Measurements from ENCODE around the gene P2RY14. TPM values are rescaled to one million over a fixed set of nuclear protein-coding genes. Genes with fewer than 3 reads are reported as not detected.

Gene P2RY14
- polyA plus RNA-seq, 1 donor (not counting 4 experiments of a cell fraction or from before 2014, with no cell fraction given): not detected

- no peak overlapping the region for H3K9ac ChIP-seq (ENCODE audit: control insufficient read depth, extremely low read depth, insufficient read depth, low read length)
- no peak for TF ChIP-seq EZH2 (IDR thresholded peaks at IDR 0.05; ENCODE audit: low read length)
- no peak for TF ChIP-seq CTCF (optimal IDR thresholded peaks at IDR 0.05 in 1 of 3, IDR thresholded peaks at IDR 0.05 in 1 of 3, conservative IDR thresholded peaks at IDR 0.05 in 1 of 3; ENCODE audit: extremely low read depth in 1 of 3, insufficient read depth in 2 of 3, low read length in 3 of 3)
- H3K36me3 ChIP-seq (ENCODE audit: control insufficient read depth in 2 of 2, extremely low read depth in 1 of 2, insufficient read depth in 2 of 2, low read length in 2 of 2): no peaks in the 10 kb centered on the region
- no peaks in the 10 kb centered on the region for H3K9me3 ChIP-seq (ENCODE audit: control insufficient read depth, low read depth, low read length)
- H4K20me1 ChIP-seq (ENCODE audit: control insufficient read depth, extremely low read depth, insufficient read depth, low read length): no peaks in the 10 kb centered on the region
- no peaks in the 10 kb centered on the region for H3K79me2 ChIP-seq (ENCODE audit: control insufficient read depth, insufficient read depth, low read length)
- FAIRE-seq (no peak), DNase-seq (ENCODE audit: low read depth, low spot score) (no peak)
- dilution Hi-C loops (cut with MboI; ENCODE audit: extremely low pct_ligation_motif_present, low sequenced_read_pairs): no loop called here
- no peak overlapping the region for H3K4me2 ChIP-seq (ENCODE audit: control insufficient read depth, extremely low read depth, insufficient read depth, low read depth, low read length)
- H3K9me1 ChIP-seq (ENCODE audit: control insufficient read depth, extremely low read depth, insufficient read depth, low read length): no peaks in the 10 kb centered on the region
- H3K27ac ChIP-seq (ENCODE audit: control insufficient read depth, insufficient read depth, low read length): no peak overlapping the region
- no peaks in the 10 kb centered on the region for H3K27me3 ChIP-seq (ENCODE audit: control insufficient read depth, extremely low read depth, insufficient read depth, low read length)
- no peak overlapping the region for H3K4me3 ChIP-seq (ENCODE audit: control insufficient read depth in 2 of 3, extremely low read depth in 1 of 3, insufficient read depth in 2 of 3, low read depth in 1 of 3, low read length in 3 of 3)
- no peak overlapping the region for H2AFZ ChIP-seq (ENCODE audit: control insufficient read depth, low read length)
- no peaks in the 10 kb centered on the region for H3K4me1 ChIP-seq (ENCODE audit: control insufficient read depth, extremely low read depth, insufficient read depth, low read length)
Measured at GRCh38 chr3:151283907-151284461, 5.6 kb upstream of the P2RY14 start.

GRCh38 chr3:151283387-151283786, 5.0 kb upstream of the P2RY14 start:
- Histone ChIP-seq H3K9me3 (ENCODE audit: control insufficient read depth, low read depth, low read length) (no peaks in the 10 kb centered on the region), H3K9ac (ENCODE audit: control insufficient read depth, extremely low read depth, insufficient read depth, low read length) (no peak overlapping the region), H3K27me3 (ENCODE audit: control insufficient read depth, extremely low read depth, insufficient read depth, low read length) (no peaks in the 10 kb centered on the region), H3K36me3 (ENCODE audit: control insufficient read depth in 2 of 2, extremely low read depth in 1 of 2, insufficient read depth in 2 of 2, low read length in 2 of 2) (no peaks in the 10 kb centered on the region), H3K27ac (ENCODE audit: control insufficient read depth, insufficient read depth, low read length) (no peak overlapping the region), H3K79me2 (ENCODE audit: control insufficient read depth, insufficient read depth, low read length) (no peaks in the 10 kb centered on the region), H4K20me1 (ENCODE audit: control insufficient read depth, extremely low read depth, insufficient read depth, low read length) (no peaks in the 10 kb centered on the region), H2AFZ (ENCODE audit: control insufficient read depth, low read length) (no peak overlapping the region), H3K4me3 (ENCODE audit: control insufficient read depth in 2 of 3, extremely low read depth in 1 of 3, insufficient read depth in 2 of 3, low read depth in 1 of 3, low read length in 3 of 3) (no peak overlapping the region), H3K9me1 (ENCODE audit: control insufficient read depth, extremely low read depth, insufficient read depth, low read length) (no peaks in the 10 kb centered on the region), H3K4me1 (ENCODE audit: control insufficient read depth, extremely low read depth, insufficient read depth, low read length) (no peaks in the 10 kb centered on the region), H3K4me2 (ENCODE audit: control insufficient read depth, extremely low read depth, insufficient read depth, low read depth, low read length) (no peak overlapping the region)
- FAIRE-seq (no peak), DNase-seq (ENCODE audit: low read depth, low spot score) (no peak)
- TF ChIP-seq CTCF (optimal IDR thresholded peaks at IDR 0.05 in 1 of 3, IDR thresholded peaks at IDR 0.05 in 1 of 3, conservative IDR thresholded peaks at IDR 0.05 in 1 of 3; ENCODE audit: extremely low read depth in 1 of 3, insufficient read depth in 2 of 3, low read length in 3 of 3) (no peak), EZH2 (IDR thresholded peaks at IDR 0.05; ENCODE audit: low read length) (no peak)
- dilution Hi-C loops (cut with MboI; ENCODE audit: extremely low pct_ligation_motif_present, low sequenced_read_pairs): no loop called here
